C4-2B (cell line): ENCODE results near the gene SUFU.
"Not testable (repeated sequence)": the region's sequence is repeated elsewhere in the genome, so short reads cannot be mapped to it uniquely, and the experiment has no call there.

Source experiments
- ZFX ChIP-seq: fragments of 450-650 bp; IDR thresholded peaks from 2 replicates; pipeline ENCODE4 v1.6.1; 2017
- TF ChIP-seq, protein P1 (sequence below): fragments of 450-650 bp; conservative IDR thresholded peaks from 2 replicates; pipeline ENCODE4 v1.5.1; 2017; ENCODE audit warnings: mild to moderate bottlenecking

DNA sequence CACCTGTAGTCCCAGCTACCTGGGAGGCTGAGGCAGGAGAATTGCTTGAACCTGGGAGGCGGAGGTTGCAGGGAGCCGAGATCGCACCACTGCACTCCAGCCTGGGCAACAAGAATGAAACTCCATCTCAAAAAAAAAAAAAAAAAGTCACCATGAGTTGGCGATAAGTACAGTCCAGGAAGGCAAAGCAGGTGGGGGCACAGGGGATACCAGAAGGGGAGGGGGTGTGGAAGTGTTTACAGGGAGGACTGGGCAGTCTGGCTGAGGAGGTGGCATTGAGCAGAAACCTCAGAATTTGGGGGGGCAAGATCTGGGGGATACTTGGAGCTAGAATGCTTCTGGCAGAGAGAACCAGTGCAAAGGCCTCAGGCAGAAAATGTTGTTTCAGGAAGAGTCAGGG, 163.6 kb downstream of the SUFU start:
- TF ChIP-seq, protein P1, sequence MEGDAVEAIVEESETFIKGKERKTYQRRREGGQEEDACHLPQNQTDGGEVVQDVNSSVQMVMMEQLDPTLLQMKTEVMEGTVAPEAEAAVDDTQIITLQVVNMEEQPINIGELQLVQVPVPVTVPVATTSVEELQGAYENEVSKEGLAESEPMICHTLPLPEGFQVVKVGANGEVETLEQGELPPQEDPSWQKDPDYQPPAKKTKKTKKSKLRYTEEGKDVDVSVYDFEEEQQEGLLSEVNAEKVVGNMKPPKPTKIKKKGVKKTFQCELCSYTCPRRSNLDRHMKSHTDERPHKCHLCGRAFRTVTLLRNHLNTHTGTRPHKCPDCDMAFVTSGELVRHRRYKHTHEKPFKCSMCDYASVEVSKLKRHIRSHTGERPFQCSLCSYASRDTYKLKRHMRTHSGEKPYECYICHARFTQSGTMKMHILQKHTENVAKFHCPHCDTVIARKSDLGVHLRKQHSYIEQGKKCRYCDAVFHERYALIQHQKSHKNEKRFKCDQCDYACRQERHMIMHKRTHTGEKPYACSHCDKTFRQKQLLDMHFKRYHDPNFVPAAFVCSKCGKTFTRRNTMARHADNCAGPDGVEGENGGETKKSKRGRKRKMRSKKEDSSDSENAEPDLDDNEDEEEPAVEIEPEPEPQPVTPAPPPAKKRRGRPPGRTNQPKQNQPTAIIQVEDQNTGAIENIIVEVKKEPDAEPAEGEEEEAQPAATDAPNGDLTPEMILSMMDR = not testable (repeated sequence)
- not testable (repeated sequence) for TF ChIP-seq ZFX
